ENCODE data around the gene SPTLC2. TPM values are rescaled to one million over a fixed set of nuclear protein-coding genes. Genes with fewer than 3 reads are reported as not detected.

SPTLC2 gene
- total and polyA plus RNA-seq, 2 of the 8 experiments (the other 6 are each of a cell fraction or from before 2014, with no cell fraction given): 8.9 to 35.1 TPM

GRCh38 chr14:77654001-77654441, 37.6 kb upstream of the SPTLC2 start:
- FAIRE-seq (no peak), DNase-seq (ENCODE audit: low read depth in 1 of 2, low spot score in 2 of 2) (peak in 1 of 2 experiments; percentile 55)
- H3K4me1 ChIP-seq (replicated peaks in 1 of 4; ENCODE audit: control insufficient read depth in 3 of 4, insufficient read depth in 4 of 4, low read length in 3 of 4): peaks cover 3 to 15% (median 10%) of the 10 kb centered on the region in 4 experiments; a peak in 6 of 7 replicates
- H3K9me3 ChIP-seq (ENCODE audit: insufficient read depth in 2 of 2, low read depth in 1 of 2, low read length in 1 of 2): no peaks in the 10 kb centered on the region
- CTCF ChIA-PET (ENCODE audit: partially characterized antibody): interaction anchor here (0.6 to 4.7 kb wide), 19 partner anchors 9 to 202 kb away, joined by 3 to 27 read pairs (median 6); no protein-coding TSS in a partner anchor
- H2BK20ac ChIP-seq (ENCODE audit: low read length): peak overlapping the region; percentile 77; the same call in 1 of the 2 replicates
- no peaks in the 10 kb centered on the region for H3K27me3 ChIP-seq (replicated peaks in 1 of 4; ENCODE audit: control insufficient read depth in 3 of 4, extremely low read depth in 1 of 4, insufficient read depth in 3 of 4, low read length in 3 of 4)
- H3K4ac ChIP-seq (replicated peaks; ENCODE audit: insufficient read length, low read depth, low read length): no peak overlapping the region
- H3K4me3 ChIP-seq (ENCODE audit: extremely low read depth in 1 of 4, insufficient read depth in 2 of 4, low read depth in 3 of 4, low read length in 4 of 4): no peak overlapping the region
- H3K79me2 ChIP-seq (ENCODE audit: control insufficient read depth in 1 of 2, insufficient read depth in 2 of 2, low read length in 2 of 2): no peaks in the 10 kb centered on the region
- H3K56ac ChIP-seq (replicated peaks; ENCODE audit: insufficient read length, low read depth, low read length): no peak overlapping the region
- no peak overlapping the region for H3K9ac ChIP-seq (replicated peaks in 1 of 4; ENCODE audit: extremely low read depth in 1 of 4, low read depth in 3 of 4, low read length in 3 of 4)
- H2BK5ac ChIP-seq (ENCODE audit: low read depth, low read length): peak overlapping the region; percentile 9; the same call in 1 of the 2 replicates
- H4K20me1 ChIP-seq (replicated peaks in 1 of 2; ENCODE audit: control insufficient read depth in 1 of 2, insufficient read depth in 2 of 2, low read length in 2 of 2): no peaks in the 10 kb centered on the region
- H3K18ac ChIP-seq (ENCODE audit: extremely low read depth, low read length): no peak overlapping the region
- H2BK120ac ChIP-seq (replicated peaks; ENCODE audit: low read depth, low read length): no peak overlapping the region
- no peak overlapping the region for H2AK5ac ChIP-seq (ENCODE audit: low read depth, low read length)
- peak overlapping the region; percentile 50 for H4K91ac ChIP-seq (replicated peaks; ENCODE audit: insufficient read length, low read length)
- no peaks in the 10 kb centered on the region for H3K79me1 ChIP-seq (ENCODE audit: low read depth, low read length)
- no peak overlapping the region for H3K27ac ChIP-seq (ENCODE audit: low read depth, low read length)
- H3K23me2 ChIP-seq (ENCODE audit: low read depth, low read length): no peaks in the 10 kb centered on the region
- H2BK15ac ChIP-seq (ENCODE audit: low read length): peak overlapping the region; percentile 67; the same call in 1 of the 2 replicates
- TF ChIP-seq NANOG (IDR thresholded peaks at IDR 0.05; ENCODE audit: insufficient read depth, low read depth, low read length, poor library complexity, severe bottlenecking): peak; percentile 21
- no peak for TF ChIP-seq CREB1 (IDR thresholded peaks at IDR 0.05)
- TF ChIP-seq POLR2A (IDR thresholded peaks at IDR 0.05; ENCODE audit: control extremely low read depth in 1 of 2, low read depth in 2 of 2, low read length in 2 of 2): no peak
- H2BK12ac ChIP-seq (ENCODE audit: low read depth, low read length): peak overlapping the region; percentile 71; the same call in 1 of the 2 replicates
- no peak overlapping the region for H3K23ac ChIP-seq (ENCODE audit: insufficient read length)
- H2AFZ ChIP-seq (ENCODE audit: low read length): peak overlapping the region; percentile 95
- H4K8ac ChIP-seq (ENCODE audit: extremely low read depth, insufficient read depth, low read length): no peak overlapping the region; the same call in 1 of the 2 replicates
- POLR2A ChIA-PET (ENCODE audit: partially characterized antibody): interaction anchor here (0.7 to 1.3 kb wide), 3 partner anchors 9 to 59 kb away, joined by 3 to 4 read pairs (median 3); no protein-coding TSS in a partner anchor
- H3K36me3 ChIP-seq (ENCODE audit: control insufficient read depth in 2 of 4, insufficient read depth in 4 of 4, low read length in 3 of 4): no peaks in the 10 kb centered on the region
- WGBS, 2 experiments (ENCODE audit: extremely low coverage in 1 of 2, insufficient coverage in 1 of 2, insufficient read length in 1 of 2, insufficient replicate concordance in 2 of 2, low coverage in 1 of 2, low lambda C conversion rate in 2 of 2, missing lambda C conversion rate in 1 of 2): 66% methylated on average over 11 of the region's 11 CpGs; no CpG with 5 or more reads in 1 of the 2 experiments
- H3K4me2 ChIP-seq (ENCODE audit: insufficient read depth in 1 of 2, low read depth in 2 of 2, low read length in 2 of 2): peak overlapping the region in 1 of 2 experiments; percentile 18; a peak in 1 of 4 replicates
- no peak overlapping the region for H4K5ac ChIP-seq (ENCODE audit: insufficient read length, low read depth, low read length)
- no peak overlapping the region for H3K14ac ChIP-seq (ENCODE audit: insufficient read length)
